Measurements from ENCODE around the gene RIN1.

Gene RIN1

GRCh38 chr11:66287889-66288670 lies 48.2 kb downstream of the RIN1 start:
- no peak for DNase-seq (ENCODE audit: low read depth, low spot score)
- H3K4me3 ChIP-seq (ENCODE audit: low read length), result peak overlapping the region; percentile 91

- DNase-seq (ENCODE audit: low read depth, low spot score), result no peak
- peak overlapping the region; percentile 91 for H3K4me3 ChIP-seq (ENCODE audit: low read length)
Measured at GRCh38 chr11:66287211-66287888, 48.9 kb downstream of the RIN1 start.

- no peak for DNase-seq (ENCODE audit: low read depth, low spot score)
- no peak overlapping the region for H3K4me3 ChIP-seq (ENCODE audit: low read length)
Measured at GRCh38 chr11:66286699-66287098, 49.5 kb downstream of the RIN1 start.

- no peak for DNase-seq (ENCODE audit: low read depth, low spot score)
- H3K4me3 ChIP-seq (ENCODE audit: low read length), result no peak overlapping the region
Measured at GRCh38 chr11:66285250-66285947, 50.8 kb downstream of the RIN1 start.

- DNase-seq (ENCODE audit: low read depth, low spot score), result no peak
- no peak overlapping the region for H3K4me3 ChIP-seq (ENCODE audit: low read length)
Measured at GRCh38 chr11:66284526-66285078, 51.6 kb downstream of the RIN1 start.

- no peak overlapping the region for H3K4me3 ChIP-seq (ENCODE audit: low read length)
- no peak for DNase-seq (ENCODE audit: low read depth, low spot score)
Measured at GRCh38 chr11:66283461-66284105, 52.7 kb downstream of the RIN1 start.

GRCh38 chr11:66282468-66283455 lies 53.5 kb downstream of the RIN1 start:
- no peak overlapping the region for H3K4me3 ChIP-seq (ENCODE audit: low read length)
- peak; percentile 95 for DNase-seq (ENCODE audit: low read depth, low spot score)

Data from Jurkat, Clone E6-1 (cell line).